ENCODE results near the gene ZNF213.
"Not testable (repeated sequence)": the region's sequence is repeated elsewhere in the genome, so short reads cannot be mapped to it uniquely, and the experiment has no call there.

The ZNF213 gene

DNA sequence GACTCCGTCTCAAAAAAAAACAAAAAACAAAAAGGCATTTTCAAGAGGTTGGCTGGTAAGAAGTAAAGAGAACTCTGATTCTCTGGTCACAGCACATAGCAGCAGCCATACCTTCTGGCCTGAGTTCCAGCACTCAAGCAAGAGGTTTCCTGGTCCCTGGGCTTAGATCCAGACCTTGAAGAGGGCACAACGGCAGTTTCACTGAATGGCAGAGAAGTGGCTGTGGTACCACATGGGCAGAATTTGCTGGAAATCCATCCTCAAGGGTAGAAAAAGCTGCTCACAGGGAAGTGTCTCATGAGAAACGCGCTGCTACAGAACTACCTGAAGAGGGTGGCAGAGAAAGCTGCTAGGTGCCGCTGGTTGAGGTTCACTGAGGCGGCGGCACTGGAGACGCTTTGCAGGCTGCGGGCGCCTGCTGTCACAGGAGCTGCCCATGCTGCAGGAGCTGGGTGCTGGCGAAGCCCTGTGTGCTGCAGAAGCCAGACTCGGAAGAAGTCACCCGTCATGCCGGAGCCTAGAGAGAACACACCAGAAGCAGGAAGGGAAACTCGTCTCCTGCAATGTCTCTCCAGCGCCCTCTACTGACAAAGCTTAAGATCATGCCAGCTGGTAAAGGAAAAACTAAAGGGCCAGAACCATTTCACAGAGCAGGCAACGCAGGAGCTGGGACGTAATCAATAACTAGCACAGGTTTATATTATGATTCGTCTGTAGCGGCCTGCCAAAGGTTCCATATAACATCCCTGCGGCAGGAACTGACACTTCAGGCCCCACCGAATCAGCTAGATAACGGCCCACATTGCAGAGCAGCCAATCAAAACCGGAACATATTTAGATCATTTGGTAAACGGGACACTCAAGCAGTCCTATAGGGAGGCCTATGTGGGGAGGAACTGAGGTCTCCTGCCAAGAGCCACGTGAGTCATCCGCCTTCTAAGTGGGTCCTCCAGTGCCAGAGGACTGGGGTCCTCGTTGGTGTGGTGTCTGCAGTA, 5.4 kb upstream of the ZNF213 start:
- peak overlapping the region; percentile 62 for H3K27ac ChIP-seq
- H3K9ac ChIP-seq (ENCODE audit: insufficient read length) = peak overlapping the region; percentile 64
- peak overlapping the region; percentile 77 for H3K4me3 ChIP-seq

GRCh38 chr16:3131755-3132377, 3.0 kb upstream of the ZNF213 start:
- Histone ChIP-seq H3K36me3 (ENCODE audit: insufficient read depth, low read length) (peaks cover 7% of the 10 kb centered on the region), H3K4me3 (no peak overlapping the region), H3K9me3 (ENCODE audit: low read depth, low read length) (no peaks in the 10 kb centered on the region), H3K9ac (ENCODE audit: insufficient read length) (no peak overlapping the region), H3K27ac (no peak overlapping the region)
- no peak for DNase-seq (ENCODE audit: low read depth, low spot score)
- TF ChIP-seq FOXP2 (optimal IDR thresholded peaks at IDR 0.05; ENCODE audit: control extremely low read depth, extremely low read length, insufficient read depth) = no peak
- no peak for TF ChIP-seq EZH2 (IDR thresholded peaks at IDR 0.05)
- TF ChIP-seq POLR2AphosphoS5 (IDR thresholded peaks at IDR 0.05; ENCODE audit: borderline replicate concordance, low read depth, low read length) = no peak; the same call in 1 of the 2 replicates

More for the DNA sequence above, 5.4 kb upstream of the ZNF213 start:
- TF ChIP-seq EZH2 (IDR thresholded peaks at IDR 0.05) (no peak), POLR2AphosphoS5 (IDR thresholded peaks at IDR 0.05; ENCODE audit: borderline replicate concordance, low read depth, low read length) (peak; percentile 47; the same call in 1 of the 2 replicates)
- Histone ChIP-seq H3K36me3 (ENCODE audit: insufficient read depth, low read length) (peaks cover 7% of the 10 kb centered on the region), H3K9me3 (ENCODE audit: low read depth, low read length) (no peaks in the 10 kb centered on the region)
- peak; percentile 80 for DNase-seq (ENCODE audit: low read depth, low spot score)

DNA sequence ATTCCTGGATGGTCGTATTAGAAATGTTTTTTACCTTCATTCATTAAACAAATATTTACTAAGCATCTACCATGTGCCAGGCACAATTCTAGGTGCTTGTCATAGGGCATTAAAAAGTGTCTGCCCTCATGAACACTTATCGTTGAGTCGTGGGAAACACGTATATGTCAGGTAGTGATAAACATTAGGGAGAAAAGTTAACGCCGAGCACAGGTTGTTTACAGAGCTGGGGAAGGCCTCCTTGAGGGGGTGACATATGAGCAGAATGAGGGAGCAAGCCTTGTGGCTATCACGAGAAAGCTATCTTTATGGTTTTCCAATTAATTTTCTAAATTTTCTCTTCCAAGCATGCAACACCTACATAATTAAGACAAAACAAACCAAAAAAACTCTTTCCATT, 985 bp upstream of the ZNF213 start:
- Histone ChIP-seq H3K9me3 (ENCODE audit: low read depth, low read length) (no peaks in the 10 kb centered on the region), H3K27ac (0 out of 2 replicates have a peak overlapping the region, but pooled peaks have one; percentile 82), H3K4me3 (peak overlapping the region; percentile 98), H3K9ac (ENCODE audit: insufficient read length) (peak overlapping the region; percentile 99), H3K36me3 (ENCODE audit: insufficient read depth, low read length) (peaks cover 7% of the 10 kb centered on the region)
- TF ChIP-seq POLR2AphosphoS5 (IDR thresholded peaks at IDR 0.05; ENCODE audit: borderline replicate concordance, low read depth, low read length) (no peak), FOXP2 (optimal IDR thresholded peaks at IDR 0.05; ENCODE audit: control extremely low read depth, extremely low read length, insufficient read depth) (no peak), EZH2 (IDR thresholded peaks at IDR 0.05) (no peak)
- no peak for DNase-seq (ENCODE audit: low read depth, low spot score)

DNA sequence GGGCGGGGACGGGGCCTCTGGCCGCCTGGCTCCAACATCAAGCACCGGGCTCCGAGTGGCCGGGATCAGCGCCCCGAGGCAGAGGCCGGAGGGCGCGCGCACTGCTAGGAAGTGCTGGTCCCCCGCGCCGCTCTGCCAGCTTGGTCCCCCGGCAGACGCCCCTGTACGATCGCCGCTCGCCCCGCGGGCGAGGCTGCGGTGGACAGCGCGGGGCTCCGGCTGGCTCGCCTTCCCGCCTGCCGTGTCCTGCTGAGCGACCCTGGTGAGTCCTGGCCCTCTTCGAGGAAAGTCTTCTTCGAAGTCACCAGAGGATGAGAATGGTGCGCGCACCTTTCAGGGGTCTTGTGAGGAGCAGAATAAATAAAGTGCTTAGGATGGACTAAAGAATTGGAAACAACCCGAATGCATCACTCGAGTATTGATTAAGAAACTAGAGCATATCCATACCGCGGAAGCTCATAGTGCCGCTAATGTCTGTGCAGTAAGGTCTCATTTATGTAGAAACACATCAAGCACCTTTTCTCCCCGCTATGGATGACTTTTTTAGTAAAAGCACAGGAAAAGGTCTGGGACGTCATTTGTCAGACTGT, 392 bp downstream of the ZNF213 start:
- no peak for DNase-seq (ENCODE audit: low read depth, low spot score)
- Histone ChIP-seq H3K36me3 (ENCODE audit: insufficient read depth, low read length) (peaks cover 7% of the 10 kb centered on the region), H3K4me3 (peak overlapping the region; percentile 84), H3K27ac (no peak overlapping the region), H3K9ac (ENCODE audit: insufficient read length) (peak overlapping the region; percentile 94), H3K9me3 (ENCODE audit: low read depth, low read length) (no peaks in the 10 kb centered on the region)
- TF ChIP-seq POLR2AphosphoS5 (IDR thresholded peaks at IDR 0.05; ENCODE audit: borderline replicate concordance, low read depth, low read length) = no peak
- TF ChIP-seq FOXP2 (optimal IDR thresholded peaks at IDR 0.05; ENCODE audit: control extremely low read depth, extremely low read length, insufficient read depth) = no peak
- no peak for TF ChIP-seq EZH2 (IDR thresholded peaks at IDR 0.05)

DNA sequence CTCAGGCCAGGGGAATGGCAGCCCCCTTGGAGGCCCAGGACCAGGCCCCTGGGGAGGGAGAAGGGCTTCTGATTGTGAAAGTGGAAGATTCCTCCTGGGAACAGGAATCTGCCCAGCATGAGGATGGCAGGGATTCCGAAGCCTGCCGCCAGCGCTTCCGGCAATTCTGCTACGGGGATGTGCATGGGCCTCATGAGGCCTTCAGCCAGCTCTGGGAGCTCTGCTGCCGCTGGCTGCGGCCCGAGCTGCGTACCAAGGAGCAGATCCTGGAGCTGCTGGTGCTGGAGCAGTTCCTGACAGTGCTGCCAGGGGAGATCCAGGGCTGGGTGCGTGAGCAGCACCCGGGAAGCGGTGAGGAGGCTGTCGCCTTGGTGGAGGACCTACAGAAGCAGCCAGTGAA, 2.4 kb downstream of the ZNF213 start:
- no peak for TF ChIP-seq POLR2AphosphoS5 (IDR thresholded peaks at IDR 0.05; ENCODE audit: borderline replicate concordance, low read depth, low read length)
- TF ChIP-seq EZH2 (IDR thresholded peaks at IDR 0.05) = no peak
- no peak for TF ChIP-seq FOXP2 (optimal IDR thresholded peaks at IDR 0.05; ENCODE audit: control extremely low read depth, extremely low read length, insufficient read depth)
- no peaks in the 10 kb centered on the region for H3K36me3 ChIP-seq (ENCODE audit: insufficient read depth, low read length)
- no peaks in the 10 kb centered on the region for H3K9me3 ChIP-seq (ENCODE audit: low read depth, low read length)
- H3K9ac ChIP-seq (ENCODE audit: insufficient read length) = peak overlapping the region; percentile 53
- no peak overlapping the region for H3K27ac ChIP-seq
- no peak for DNase-seq (ENCODE audit: low read depth, low spot score)
- no peak overlapping the region for H3K4me3 ChIP-seq

DNA sequence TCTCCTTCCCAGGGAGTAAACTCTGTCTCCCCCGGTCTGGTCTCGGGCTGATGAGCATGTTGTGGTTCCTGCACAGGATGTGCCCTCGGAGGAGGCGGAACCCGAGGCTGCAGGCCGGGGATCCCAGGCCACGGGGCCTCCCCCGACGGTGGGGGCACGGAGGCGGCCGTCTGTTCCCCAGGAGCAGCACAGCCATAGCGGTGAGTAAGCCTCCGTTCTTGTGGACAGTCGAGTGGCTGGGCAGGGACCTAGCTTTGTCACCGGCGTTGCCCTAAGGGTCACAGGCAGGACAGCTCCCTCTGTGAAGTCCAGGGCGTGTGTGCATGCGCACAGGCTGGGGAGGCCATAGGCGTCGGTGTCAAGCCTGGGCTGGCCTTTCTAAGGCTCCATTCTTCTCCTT, 3.5 kb downstream of the ZNF213 start:
- TF ChIP-seq POLR2AphosphoS5 (IDR thresholded peaks at IDR 0.05; ENCODE audit: borderline replicate concordance, low read depth, low read length) = no peak
- TF ChIP-seq EZH2 (IDR thresholded peaks at IDR 0.05) = no peak
- TF ChIP-seq FOXP2 (optimal IDR thresholded peaks at IDR 0.05; ENCODE audit: control extremely low read depth, extremely low read length, insufficient read depth) = no peak
- no peak overlapping the region for H3K4me3 ChIP-seq
- H3K36me3 ChIP-seq (ENCODE audit: insufficient read depth, low read length) = no peaks in the 10 kb centered on the region
- no peak overlapping the region for H3K27ac ChIP-seq
- no peaks in the 10 kb centered on the region for H3K9me3 ChIP-seq (ENCODE audit: low read depth, low read length)
- DNase-seq (ENCODE audit: low read depth, low spot score) = no peak
- no peak overlapping the region for H3K9ac ChIP-seq (ENCODE audit: insufficient read length)

- Histone ChIP-seq H3K27ac (no peak overlapping the region), H3K9ac (ENCODE audit: insufficient read length) (no peak overlapping the region), H3K9me3 (ENCODE audit: low read depth, low read length) (no peaks in the 10 kb centered on the region), H3K36me3 (ENCODE audit: insufficient read depth, low read length) (no peaks in the 10 kb centered on the region), H3K4me3 (no peak overlapping the region)
- TF ChIP-seq FOXP2 (optimal IDR thresholded peaks at IDR 0.05; ENCODE audit: control extremely low read depth, extremely low read length, insufficient read depth) (no peak), POLR2AphosphoS5 (IDR thresholded peaks at IDR 0.05; ENCODE audit: borderline replicate concordance, low read depth, low read length) (no peak), EZH2 (IDR thresholded peaks at IDR 0.05) (no peak)
- no peak for DNase-seq (ENCODE audit: low read depth, low spot score)
Measured at GRCh38 chr16:3138823-3139426, 4.1 kb downstream of the ZNF213 start.

DNA sequence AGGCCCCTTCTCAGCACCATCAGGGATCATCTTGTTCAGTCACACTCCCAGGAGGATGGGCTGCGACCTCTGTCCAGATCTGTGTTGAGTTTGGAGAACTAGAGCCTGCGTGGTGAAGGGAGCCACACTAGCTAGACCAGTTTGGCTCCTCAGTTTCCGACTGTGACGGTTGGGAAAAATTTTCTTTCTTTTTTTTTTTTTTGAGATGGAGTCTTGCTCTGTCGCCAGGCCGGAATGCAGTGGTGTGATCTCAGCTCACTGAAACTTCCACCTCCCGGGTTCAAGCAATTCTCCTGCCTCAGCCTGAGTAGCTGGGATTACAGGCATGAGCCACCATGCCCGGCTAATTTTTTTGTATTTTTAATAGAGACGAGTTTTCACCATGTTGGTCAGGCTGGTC, 4.7 kb downstream of the ZNF213 start:
- H3K27ac ChIP-seq; DNase-seq (ENCODE audit: low read depth, low spot score); H3K9me3 ChIP-seq (ENCODE audit: low read depth, low read length); H3K36me3 ChIP-seq (ENCODE audit: insufficient read depth, low read length); H3K9ac ChIP-seq (ENCODE audit: insufficient read length); H3K4me3 ChIP-seq: not testable (repeated sequence)

Data from SK-N-MC (cell line).